HepG2 (cell line): ENCODE measurements around the gene WBP1. TPM values are rescaled to one million over a fixed set of nuclear protein-coding genes. Genes with fewer than 3 reads are reported as not detected.

Experiments used
- ARID4A ChIP-seq: sonication (generic); formaldehyde crosslinking; IDR thresholded peaks from 2 replicates; pipeline ENCODE4 v1.5.0; 2020; ENCODE audit warnings: mild to moderate bottlenecking, missing genetic modification reagents, borderline replicate concordance
- CBX1 ChIP-seq: IDR thresholded peaks from one replicate; pipeline ENCODE4 v1.6.1; 2016; ENCODE audit warnings: antibody characterized with exemption, low read depth
- FOXO1 ChIP-seq: sonication (generic); formaldehyde crosslinking; IDR thresholded peaks from 2 replicates; pipeline ENCODE4 v1.4.0; 2020; ENCODE audit warnings: missing genetic modification reagents
- HMGXB4 ChIP-seq, 2 experiments: sonication (generic) in 1 of 2; formaldehyde crosslinking in 1 of 2; IDR thresholded peaks; 2 replicates each; pipeline versions ENCODE4 v1.4.0 to v1.6.1; 2018 to 2020; ENCODE audit warnings: missing genetic modification reagents in 2 of 2, borderline replicate concordance in 1 of 2, low read depth in 1 of 2, mild to moderate bottlenecking in 1 of 2, missing biosample characterization in 1 of 2
- HNRNPL ChIP-seq: fragments of 200-400 bp; formaldehyde crosslinking; IDR thresholded peaks from 2 replicates; pipeline ENCODE4 v1.6.1; 2017; ENCODE audit warnings: mild to moderate bottlenecking, low read depth, low read length
- KAT8 ChIP-seq: IDR thresholded peaks from 2 replicates; pipeline ENCODE4 v1.6.1; 2016; ENCODE audit warnings: missing genetic modification reagents, missing compliant biosample characterization
- PHB2 ChIP-seq: fragments of 450-650 bp; IDR thresholded peaks from 2 replicates; pipeline ENCODE4 v1.6.1; 2018; ENCODE audit not compliant: partially characterized antibody
- PLSCR1 ChIP-seq: sonication (generic); formaldehyde crosslinking; IDR thresholded peaks from 2 replicates; pipeline ENCODE4 v1.5.0; 2020; ENCODE audit warnings: missing genetic modification reagents, mild to moderate bottlenecking, borderline replicate concordance
- PPARG ChIP-seq: conservative IDR thresholded peaks from 2 replicates; pipeline ENCODE4 v1.6.1; 2016; ENCODE audit warnings: missing biosample characterization, missing genetic modification reagents
- RFXANK ChIP-seq: IDR thresholded peaks from 2 replicates; pipeline ENCODE4 v1.6.1; 2016
- SSRP1 ChIP-seq: IDR thresholded peaks from 2 replicates; pipeline ENCODE4 v1.6.1; 2016; ENCODE audit warnings: control low read depth
- XBP1 ChIP-seq: sonication (generic); formaldehyde crosslinking; IDR thresholded peaks from 2 replicates; pipeline ENCODE4 v1.5.0; 2020; ENCODE audit warnings: missing genetic modification reagents
- ZBTB43 ChIP-seq: sonication (generic); formaldehyde crosslinking; conservative IDR thresholded peaks from 2 replicates; pipeline ENCODE4 v1.4.0; 2020; ENCODE audit warnings: missing genetic modification reagents
- ZBTB7B ChIP-seq: sonication (generic); formaldehyde crosslinking; IDR thresholded peaks from 2 replicates; pipeline ENCODE4 v1.4.0; 2020; ENCODE audit warnings: missing genetic modification reagents
- ZNF549 ChIP-seq: sonication (generic); formaldehyde crosslinking; IDR thresholded peaks from 2 replicates; pipeline ENCODE4 v1.5.0; 2020; ENCODE audit warnings: missing genetic modification reagents
- polyA plus RNA-seq, 8 experiments: library from polyadenylated mRNA; depleted of rRNA in 3 of 8; stranded (reverse) in 7 of 8; unstranded in 1 of 8; fragments of >200 nt; fragmentation: Illumina TruSeq in 4 of 8; extraction: Trizol in 4 of 8; gene quantifications; 2 replicates each; pipeline versions ENCODE4 v1.2.1 to v1.2.3, GENCODE V29; 2011 to 2016; ENCODE audit warnings: low read depth in 4 of 8, missing spikeins in 1 of 8, mixed read lengths in 1 of 8; ENCODE audit not compliant: insufficient read depth in 1 of 8
- total RNA-seq, 5 experiments: library from RNA; depleted of rRNA; stranded (reverse); fragments of >200 nt; fragmentation: Illumina TruSeq; extraction: Trizol; gene quantifications; 2 replicates each; pipeline ENCODE4 v1.2.3, GENCODE V29; 2016; ENCODE audit warnings: low read depth in 1 of 5
- TF ChIP-seq, protein P1 (sequence below): sonication (generic); formaldehyde crosslinking; IDR thresholded peaks from 2 replicates; pipeline ENCODE4 v1.8.1; 2023; ENCODE audit warnings: mild to moderate bottlenecking, missing genetic modification reagents
- TF ChIP-seq, protein P2 (sequence below): sonication (generic); formaldehyde crosslinking; IDR thresholded peaks from 2 replicates; pipeline ENCODE4 v1.8.1; 2022; ENCODE audit warnings: low read depth, mild to moderate bottlenecking, missing genetic modification reagents

The WBP1 gene
- total and polyA plus RNA-seq, 2 of the 13 experiments (the other 11 are each of a cell fraction or from before 2014, with no cell fraction given): 38.8 to 85.7 TPM

- TF ChIP-seq HMGXB4 (CRISPR knock-in tag; IDR thresholded peaks at IDR 0.05; ENCODE audit: borderline replicate concordance in 1 of 2, low read depth in 1 of 2) (peak in 1 of 2 experiments; percentile 84), ZNF549 (CRISPR knock-in tag) (peak; percentile 28; the same call in 1 of the 2 replicates), PLSCR1 (CRISPR knock-in tag) (peak; percentile 92), PPARG (CRISPR knock-in tag) (peak; percentile 14; the same call in 1 of the 2 replicates), FOXO1 (peak; percentile 59), ZBTB7B (CRISPR knock-in tag) (peak; percentile 76; the same call in 1 of the 2 replicates), HNRNPL (no peak), SSRP1 (CRISPR knock-in tag) (no peak; the same call in 1 of the 2 replicates), XBP1 (CRISPR knock-in tag) (no peak), KAT8 (CRISPR knock-in tag) (peak; percentile 49), RFXANK (CRISPR knock-in tag) (peak; percentile 16; the same call in 1 of the 2 replicates), ARID4A (peak; percentile 87), PHB2 (no peak), CBX1 (no peak), ZBTB43 (CRISPR knock-in tag) (peak; percentile 57; the same call in 1 of the 2 replicates)
- TF ChIP-seq, protein P1, sequence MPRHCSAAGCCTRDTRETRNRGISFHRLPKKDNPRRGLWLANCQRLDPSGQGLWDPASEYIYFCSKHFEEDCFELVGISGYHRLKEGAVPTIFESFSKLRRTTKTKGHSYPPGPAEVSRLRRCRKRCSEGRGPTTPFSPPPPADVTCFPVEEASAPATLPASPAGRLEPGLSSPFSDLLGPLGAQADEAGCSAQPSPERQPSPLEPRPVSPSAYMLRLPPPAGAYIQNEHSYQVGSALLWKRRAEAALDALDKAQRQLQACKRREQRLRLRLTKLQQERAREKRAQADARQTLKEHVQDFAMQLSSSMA: no peak; the same call in 1 of the 2 replicates
- TF ChIP-seq, protein P2, sequence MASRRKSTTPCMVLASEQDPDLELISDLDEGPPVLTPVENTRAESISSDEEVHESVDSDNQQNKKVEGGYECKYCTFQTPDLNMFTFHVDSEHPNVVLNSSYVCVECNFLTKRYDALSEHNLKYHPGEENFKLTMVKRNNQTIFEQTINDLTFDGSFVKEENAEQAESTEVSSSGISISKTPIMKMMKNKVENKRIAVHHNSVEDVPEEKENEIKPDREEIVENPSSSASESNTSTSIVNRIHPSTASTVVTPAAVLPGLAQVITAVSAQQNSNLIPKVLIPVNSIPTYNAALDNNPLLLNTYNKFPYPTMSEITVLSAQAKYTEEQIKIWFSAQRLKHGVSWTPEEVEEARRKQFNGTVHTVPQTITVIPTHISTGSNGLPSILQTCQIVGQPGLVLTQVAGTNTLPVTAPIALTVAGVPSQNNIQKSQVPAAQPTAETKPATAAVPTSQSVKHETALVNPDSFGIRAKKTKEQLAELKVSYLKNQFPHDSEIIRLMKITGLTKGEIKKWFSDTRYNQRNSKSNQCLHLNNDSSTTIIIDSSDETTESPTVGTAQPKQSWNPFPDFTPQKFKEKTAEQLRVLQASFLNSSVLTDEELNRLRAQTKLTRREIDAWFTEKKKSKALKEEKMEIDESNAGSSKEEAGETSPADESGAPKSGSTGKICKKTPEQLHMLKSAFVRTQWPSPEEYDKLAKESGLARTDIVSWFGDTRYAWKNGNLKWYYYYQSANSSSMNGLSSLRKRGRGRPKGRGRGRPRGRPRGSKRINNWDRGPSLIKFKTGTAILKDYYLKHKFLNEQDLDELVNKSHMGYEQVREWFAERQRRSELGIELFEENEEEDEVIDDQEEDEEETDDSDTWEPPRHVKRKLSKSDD (CRISPR knock-in tag): no peak
Observed at GRCh38 chr2:74441690-74442482, 16.4 kb upstream of the WBP1 start, which contains the start of gene RTKN (continued).
